HG03097 (cell line): ENCODE data around the gene RIMBP2.

ENCODE experiments used
- ATAC-seq: cut with Tn5 transposase; IDR thresholded peaks from one replicate; pipeline ENCODE4 v1.9.1; 2021; ENCODE audit not compliant: unreplicated experiment, low FRiP score

RIMBP2 gene

GRCh38 chr12:130640496-130640895 lies 75.6 kb downstream of the RIMBP2 start:
- ATAC-seq: no peak

GRCh38 chr12:130639476-130640424 lies 76.3 kb downstream of the RIMBP2 start:
- no peak for ATAC-seq

GRCh38 chr12:130636370-130636769 lies 79.7 kb downstream of the RIMBP2 start:
- no peak for ATAC-seq

GRCh38 chr12:130634866-130635265 lies 81.2 kb downstream of the RIMBP2 start:
- no peak for ATAC-seq

DNA sequence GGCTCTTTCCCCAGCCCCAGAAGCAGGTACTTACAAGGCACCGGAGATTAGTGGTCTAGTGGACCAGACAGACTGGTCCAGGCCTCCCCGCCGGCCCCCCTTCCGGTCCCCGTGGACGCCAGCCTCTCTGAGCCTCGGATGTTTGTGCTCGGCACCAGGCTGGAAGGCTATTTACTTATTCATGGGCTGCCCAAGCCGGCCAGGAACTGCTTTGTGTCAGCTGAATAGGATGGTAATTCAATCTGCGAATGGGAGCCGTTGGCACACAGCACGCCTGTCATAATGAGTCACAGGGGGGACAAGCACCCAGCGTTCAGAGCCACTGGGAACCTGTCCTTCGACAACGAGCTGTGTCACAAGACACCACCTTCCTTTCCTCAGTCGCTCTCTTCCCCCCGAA lies 82.3 kb downstream of the RIMBP2 start:
- no peak for ATAC-seq

- ATAC-seq: no peak
Measured at GRCh38 chr12:130632642-130633041, 83.5 kb downstream of the RIMBP2 start.

- ATAC-seq: no peak
Measured at GRCh38 chr12:130628304-130628703, 87.8 kb downstream of the RIMBP2 start.

- ATAC-seq: no peak
Measured at GRCh38 chr12:130627175-130627574, 88.9 kb downstream of the RIMBP2 start.

- no peak for ATAC-seq
Measured at GRCh38 chr12:130626601-130627000, 89.5 kb downstream of the RIMBP2 start.

DNA sequence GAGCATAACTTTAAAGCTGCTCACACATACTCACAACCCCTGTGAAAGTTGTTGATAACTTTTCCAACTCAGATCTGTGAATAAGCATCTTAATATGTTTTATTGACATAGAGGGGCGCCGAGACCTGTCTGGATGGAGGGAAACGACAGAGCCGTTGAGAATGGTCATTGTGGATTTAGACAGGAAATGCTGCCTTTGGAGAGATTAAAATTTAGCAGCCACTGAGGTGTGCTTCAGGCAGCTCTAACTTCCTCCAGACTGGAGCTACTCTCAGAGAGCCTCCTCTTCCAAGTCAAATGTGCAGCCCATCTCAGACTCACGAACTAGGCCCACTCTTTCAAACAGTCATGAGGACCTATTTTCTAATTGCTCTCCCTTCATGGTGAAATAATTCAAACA lies 90.9 kb downstream of the RIMBP2 start:
- ATAC-seq: no peak

DNA sequence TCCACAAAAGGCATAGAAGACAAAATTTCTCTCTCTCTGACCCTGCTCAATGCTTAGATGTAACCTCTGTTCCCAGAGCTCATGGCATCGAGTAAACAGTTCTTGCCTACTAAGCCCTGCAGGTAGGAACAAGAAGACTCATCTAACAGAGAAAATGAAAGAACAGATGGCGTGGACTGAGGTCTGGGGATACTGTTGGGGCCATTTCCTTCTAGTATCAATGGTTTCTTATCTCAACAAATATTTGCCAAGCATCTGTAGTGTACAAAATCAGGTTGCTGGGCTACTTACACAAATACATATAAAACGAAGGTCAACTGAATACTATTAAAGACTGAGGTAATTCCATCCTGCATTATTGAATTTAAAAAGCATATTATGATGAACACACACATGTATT lies 93.3 kb downstream of the RIMBP2 start:
- no peak for ATAC-seq

- ATAC-seq: no peak
Measured at GRCh38 chr12:130621696-130622298, 94.3 kb downstream of the RIMBP2 start.

DNA sequence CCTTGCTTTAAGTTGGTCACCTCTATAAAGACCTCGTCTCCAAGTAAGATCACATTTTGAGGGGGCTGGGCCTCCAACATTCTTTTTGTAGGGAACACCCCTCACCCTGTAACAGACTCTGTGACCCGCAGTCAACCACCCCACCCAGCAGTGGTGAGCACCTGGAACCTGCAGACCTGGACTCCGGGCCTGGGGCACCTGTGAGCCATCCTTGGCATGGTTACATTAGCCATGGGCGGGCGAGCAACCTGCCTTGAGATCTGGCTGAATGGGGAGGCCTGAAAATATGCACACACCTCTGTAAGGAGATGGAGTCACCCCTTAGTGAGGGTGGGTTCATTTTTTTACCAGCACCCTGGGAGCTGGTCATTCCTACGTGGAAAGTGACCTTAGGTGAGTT lies 95.3 kb downstream of the RIMBP2 start:
- ATAC-seq: no peak

GRCh38 chr12:130620281-130620680 lies 95.8 kb downstream of the RIMBP2 start:
- no peak for ATAC-seq

DNA sequence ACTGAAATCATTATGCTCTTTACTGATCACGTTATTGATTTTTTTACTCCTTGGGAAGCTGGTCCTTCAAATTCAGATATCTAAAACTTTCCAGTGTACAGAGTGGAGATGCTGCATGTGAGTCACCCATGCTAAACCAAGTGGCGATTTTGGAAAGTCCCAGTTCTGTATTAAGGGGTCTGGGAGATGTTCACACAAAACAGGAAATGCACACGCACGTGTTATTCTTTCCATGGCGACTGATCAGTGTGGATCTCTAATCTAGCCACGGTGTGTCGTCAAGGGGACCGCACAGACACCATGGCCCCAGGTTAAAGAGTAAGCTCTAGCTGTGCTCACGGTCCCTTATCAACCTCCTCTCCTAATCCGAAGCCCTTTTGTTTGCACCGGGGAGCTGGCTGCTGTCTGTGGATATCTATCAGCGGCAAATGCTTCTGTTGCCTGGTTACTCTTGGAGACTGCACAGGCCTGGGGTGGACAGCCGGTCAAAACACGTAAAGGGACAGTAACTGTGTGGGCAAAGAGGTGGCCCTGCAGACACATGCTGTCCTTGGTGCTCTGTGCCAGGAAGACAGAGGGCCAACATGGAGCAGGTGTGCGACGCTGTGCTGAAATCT lies 96.6 kb downstream of the RIMBP2 start:
- no peak for ATAC-seq

- no peak for ATAC-seq
Measured at GRCh38 chr12:130617219-130617618, 98.9 kb downstream of the RIMBP2 start.

- ATAC-seq: no peak
Measured at GRCh38 chr12:130615861-130616345, 100.2 kb downstream of the RIMBP2 start.

DNA sequence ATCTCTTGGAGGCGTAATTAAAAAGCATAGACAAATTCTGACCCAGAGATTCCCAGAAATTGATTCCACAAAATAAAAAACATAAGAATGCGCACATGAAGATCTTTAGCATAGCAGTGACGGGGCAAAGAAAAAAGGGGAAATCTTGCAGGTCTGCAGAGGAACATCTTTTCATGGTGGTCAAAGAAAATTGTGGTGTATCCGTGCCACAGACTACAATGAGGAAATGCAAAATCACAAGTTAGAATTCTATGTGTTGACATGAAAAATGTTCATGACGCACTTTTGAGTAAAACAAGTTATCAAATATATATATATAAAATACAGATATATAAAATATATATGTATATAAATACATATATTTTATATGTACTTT lies 101.6 kb downstream of the RIMBP2 start:
- ATAC-seq: no peak

DNA sequence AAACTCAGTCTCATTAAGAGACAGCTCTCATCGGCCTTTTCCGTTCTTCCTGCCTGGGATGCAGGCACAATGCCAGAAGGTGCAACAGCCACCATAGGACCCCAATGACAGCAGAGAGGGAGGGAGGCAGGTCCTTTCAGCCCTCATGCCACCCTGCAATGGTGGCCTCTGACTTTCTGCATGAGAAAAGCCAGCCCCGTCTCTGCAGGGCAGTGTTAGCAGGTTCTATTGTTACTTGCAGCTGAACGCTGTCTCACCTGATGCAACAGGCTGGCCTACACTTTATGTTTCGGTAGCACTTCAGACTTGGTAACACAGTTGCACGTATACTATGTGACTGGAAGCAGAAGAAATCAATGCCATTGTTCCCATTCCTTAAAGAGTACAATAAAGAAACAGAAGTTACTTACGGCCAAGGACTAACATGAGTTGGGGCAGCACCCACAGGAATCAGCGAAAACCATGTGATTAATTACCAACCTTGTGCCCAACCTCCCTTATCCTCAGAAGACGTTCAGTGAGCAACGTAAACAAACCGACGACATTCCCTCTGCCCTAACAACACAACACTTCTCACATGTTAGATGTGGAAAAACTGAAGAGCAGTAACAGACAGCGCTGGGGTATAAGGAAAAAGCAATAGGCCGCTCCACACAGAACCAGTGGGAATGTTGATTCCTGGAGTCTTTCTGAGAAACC lies 102.1 kb downstream of the RIMBP2 start:
- ATAC-seq: no peak

DNA sequence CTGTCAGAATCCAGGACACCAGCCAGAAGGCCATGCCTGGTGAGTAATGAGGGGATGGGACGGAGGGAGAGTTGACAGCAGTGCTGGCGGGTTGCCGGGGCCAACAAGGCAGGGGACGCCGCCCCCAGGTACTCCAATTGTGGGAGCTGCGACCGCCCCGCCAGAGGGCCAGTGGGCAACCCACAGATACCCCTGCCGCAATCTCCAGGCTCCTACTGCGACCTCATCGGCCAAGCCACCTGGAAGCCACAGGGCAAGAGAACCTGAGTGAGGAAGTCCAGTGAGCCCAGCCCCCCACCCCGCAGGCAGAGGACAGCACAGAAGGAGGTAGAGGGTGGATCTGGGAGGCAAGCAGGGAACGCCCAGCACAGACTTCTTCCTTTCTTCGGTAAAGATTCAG lies 103.0 kb downstream of the RIMBP2 start:
- ATAC-seq: no peak
